DOHH2 (cell line): ENCODE data around the gene GLCE.

Experiments used
- H3F3A ChIP-seq: fragments of 200-600 bp; sonication (generic), shearing (Covaris generic); 2 replicates; pipeline ENCODE4 v1.6.0; 2016; ENCODE audit warnings: antibody characterized with exemption, mild to moderate bottlenecking; ENCODE audit not compliant: control insufficient read depth, insufficient read depth
- H3K27ac ChIP-seq: fragments of 200-600 bp; sonication (generic); 2 replicates; pipeline ENCODE4 v1.5.1; 2014; ENCODE audit warnings: low read depth, mild to moderate bottlenecking, low read length, moderate library complexity
- H3K27me3 ChIP-seq: fragments of 200-600 bp; sonication (generic); 2 replicates; pipeline ENCODE4 v1.6.1; 2014; ENCODE audit warnings: mild to moderate bottlenecking, low read length, mixed read lengths; ENCODE audit not compliant: control insufficient read depth
- H3K36me3 ChIP-seq: fragments of 200-600 bp; sonication (generic); 2 replicates; pipeline ENCODE4 v1.6.1; 2014; ENCODE audit warnings: mild to moderate bottlenecking, low read length, moderate library complexity, mixed read lengths; ENCODE audit not compliant: control insufficient read depth
- H3K4me1 ChIP-seq: fragments of 200-600 bp; sonication (generic); 2 replicates; pipeline ENCODE4 v1.6.1; 2014; ENCODE audit warnings: mild to moderate bottlenecking, low read length, mixed read lengths; ENCODE audit not compliant: control insufficient read depth
- H3K4me2 ChIP-seq: fragments of 200-600 bp; sonication (generic); 2 replicates; pipeline ENCODE4 v1.6.0; 2014; ENCODE audit warnings: mild to moderate bottlenecking, low read length, moderate library complexity
- H3K4me3 ChIP-seq: fragments of 200-600 bp; sonication (generic); 2 replicates; pipeline ENCODE4 v1.5.1; 2014; ENCODE audit warnings: mild to moderate bottlenecking, low read length, mixed read lengths
- H3K79me2 ChIP-seq: fragments of 200-600 bp; sonication (generic); 2 replicates; pipeline ENCODE4 v1.6.1; 2014; ENCODE audit warnings: mild to moderate bottlenecking, low read length, mixed read lengths; ENCODE audit not compliant: control insufficient read depth
- H3K9me2 ChIP-seq: fragments of 200-600 bp; sonication (generic); replicated peaks from 2 replicates; pipeline ENCODE4 v1.6.1; 2014; ENCODE audit warnings: mild to moderate bottlenecking, low read length, mixed read lengths; ENCODE audit not compliant: control insufficient read depth
- H3K9me3 ChIP-seq: fragments of 200-600 bp; sonication (generic); 2 replicates; pipeline ENCODE4 v1.6.1; 2014; ENCODE audit warnings: antibody characterized with exemption, low read length, mixed read lengths; ENCODE audit not compliant: control insufficient read depth, insufficient read depth
- H4K20me1 ChIP-seq: fragments of 200-600 bp; sonication (generic); 2 replicates; pipeline ENCODE4 v1.6.0; 2014; ENCODE audit warnings: low read depth, mild to moderate bottlenecking, antibody characterized with exemption, low read length, moderate library complexity; ENCODE audit not compliant: control insufficient read depth, insufficient read depth
- CTCF ChIP-seq: fragments of 200-600 bp; sonication (generic); IDR thresholded peaks from one replicate; pipeline ENCODE4 v1.5.1; 2014; ENCODE audit warnings: antibody characterized with exemption, mild to moderate bottlenecking, low read depth, low read length; ENCODE audit not compliant: poor library complexity, severe bottlenecking
- EZH2phosphoT487 ChIP-seq: fragments of 200-600 bp; sonication (generic); IDR thresholded peaks from 2 replicates; pipeline ENCODE4 v1.6.1; 2017; ENCODE audit warnings: borderline replicate concordance, mild to moderate bottlenecking, antibody characterized with exemption, low read length, moderate library complexity, mixed read lengths

Gene GLCE

GRCh38 chr15:69125236-69125635 is 35.2 kb upstream of the GLCE start:
- no peaks in the 10 kb centered on the region for H3K36me3 ChIP-seq
- no peaks in the 10 kb centered on the region for H3K79me2 ChIP-seq
- TF ChIP-seq EZH2phosphoT487 (no peak), CTCF (no peak)
- H3K9me2 ChIP-seq: no peaks in the 10 kb centered on the region
- no peak overlapping the region for H3K4me2 ChIP-seq
- no peaks in the 10 kb centered on the region for H4K20me1 ChIP-seq
- no peak overlapping the region for H3K27ac ChIP-seq
- no peaks in the 10 kb centered on the region for H3K9me3 ChIP-seq
- H3K27me3 ChIP-seq: peaks cover 2% of the 10 kb centered on the region; the same call in 1 of the 2 replicates
- no peak overlapping the region for H3K4me3 ChIP-seq
- H3K4me1 ChIP-seq: no peaks in the 10 kb centered on the region
- no peaks in the 10 kb centered on the region for H3F3A ChIP-seq

- Histone ChIP-seq H3K36me3 (no peaks in the 10 kb centered on the region), H3K79me2 (no peaks in the 10 kb centered on the region), H3K4me2 (no peak overlapping the region), H3K9me3 (no peaks in the 10 kb centered on the region), H3F3A (no peaks in the 10 kb centered on the region), H3K4me3 (no peak overlapping the region), H3K27me3 (no peaks in the 10 kb centered on the region), H3K9me2 (no peaks in the 10 kb centered on the region), H3K27ac (no peak overlapping the region), H4K20me1 (no peaks in the 10 kb centered on the region), H3K4me1 (no peaks in the 10 kb centered on the region)
- TF ChIP-seq CTCF (no peak), EZH2phosphoT487 (no peak)
These were observed 34.4 kb upstream of the GLCE start for GRCh38 chr15:69126054-69126469.

- no peaks in the 10 kb centered on the region for H3F3A ChIP-seq
- H3K9me2 ChIP-seq: no peaks in the 10 kb centered on the region
- no peak overlapping the region for H3K4me3 ChIP-seq
- no peaks in the 10 kb centered on the region for H3K9me3 ChIP-seq
- H4K20me1 ChIP-seq: no peaks in the 10 kb centered on the region
- no peak overlapping the region for H3K27ac ChIP-seq
- H3K4me2 ChIP-seq: no peak overlapping the region
- no peaks in the 10 kb centered on the region for H3K79me2 ChIP-seq
- TF ChIP-seq CTCF: no peak
- H3K4me1 ChIP-seq: peaks cover 11% of the 10 kb centered on the region
- no peaks in the 10 kb centered on the region for H3K27me3 ChIP-seq
- no peaks in the 10 kb centered on the region for H3K36me3 ChIP-seq
These were observed 33.1 kb upstream of the GLCE start for GRCh38 chr15:69127306-69127705.
